Ramos (cell line): ENCODE results near the gene S100A14.

Experiments
- in situ Hi-C: fragments of 300-500 bp; cut with MboI; formaldehyde crosslinking; loops from one replicate; pipeline ENCODE4 v1.14.3; 2022; ENCODE audit warnings: low sequenced_read_pairs; ENCODE audit not compliant: unreplicated experiment

Gene S100A14

DNA sequence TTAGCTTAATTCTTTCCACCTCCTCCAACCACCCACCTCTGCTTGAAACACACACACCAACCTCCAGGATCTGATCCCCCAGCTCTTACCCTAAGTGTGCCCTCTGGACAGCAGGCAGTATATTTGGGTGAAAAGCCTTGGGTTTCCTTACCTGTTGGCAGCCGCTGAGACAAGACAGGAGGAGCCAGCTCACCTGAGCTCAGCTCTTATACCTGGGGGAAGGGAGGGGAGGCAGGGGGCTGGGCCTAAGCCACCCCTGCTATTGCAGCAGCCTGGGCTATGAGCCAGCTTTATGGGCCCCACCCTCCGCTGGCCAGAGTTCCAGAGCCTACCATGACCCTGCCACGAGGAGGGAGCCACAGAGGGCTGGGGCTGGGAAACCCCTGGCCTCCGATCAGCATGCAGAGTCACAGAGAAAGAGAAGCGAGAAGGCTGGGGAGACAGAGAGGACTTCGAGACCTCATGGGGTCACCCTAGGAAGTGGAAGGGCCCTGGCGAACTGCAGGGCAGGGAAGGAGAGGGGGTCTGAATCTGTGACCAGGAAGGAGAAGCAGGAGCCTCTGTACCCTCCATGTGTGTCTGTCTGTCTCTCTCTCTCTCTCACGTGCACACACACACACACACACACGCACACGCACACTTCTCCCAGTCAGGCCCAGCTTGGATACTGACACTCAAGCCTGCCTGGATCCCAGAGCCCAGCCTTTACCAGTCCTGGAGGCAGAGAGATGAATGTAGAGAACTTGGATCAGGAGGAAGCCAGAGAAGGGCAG is at the start of gene S100A14:
S100A14 (minus strand) TSS at position 182 of the 773 bp plus-strand sequence. CDS start 467 bp downstream, outside the sequence.
- in situ Hi-C loops = no loop called here

- in situ Hi-C loops = loop anchor here (10.0 kb wide), 1 partner anchor 612 kb away; the partner anchor contains the start of gene HAX1
Observed at GRCh38 chr1:153663211-153663610, 47.1 kb upstream of the S100A14 start.

DNA sequence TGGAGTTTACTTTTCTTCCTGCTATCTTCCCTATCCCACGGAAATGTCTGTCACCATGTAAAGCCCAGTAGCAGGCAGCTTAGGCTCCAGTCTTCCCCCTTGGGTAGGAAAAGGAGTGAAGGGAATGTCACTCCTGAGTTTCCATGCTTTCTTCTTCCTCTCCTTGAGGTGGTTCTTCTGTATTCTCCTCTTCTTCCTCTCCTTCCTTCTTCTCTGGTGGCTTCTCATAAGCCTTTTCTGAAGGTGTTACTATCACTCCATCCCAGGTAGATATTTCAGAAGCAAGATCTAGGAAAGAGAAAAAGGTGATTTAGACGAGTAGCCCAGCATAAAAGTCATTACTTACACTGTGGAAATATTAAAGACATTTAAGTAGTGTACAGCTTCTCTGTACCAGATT is 46.1 kb upstream of the S100A14 start:
- in situ Hi-C loops = loop anchor here (10.0 kb wide), 1 partner anchor 613 kb away; the partner anchor contains the start of gene HAX1

DNA sequence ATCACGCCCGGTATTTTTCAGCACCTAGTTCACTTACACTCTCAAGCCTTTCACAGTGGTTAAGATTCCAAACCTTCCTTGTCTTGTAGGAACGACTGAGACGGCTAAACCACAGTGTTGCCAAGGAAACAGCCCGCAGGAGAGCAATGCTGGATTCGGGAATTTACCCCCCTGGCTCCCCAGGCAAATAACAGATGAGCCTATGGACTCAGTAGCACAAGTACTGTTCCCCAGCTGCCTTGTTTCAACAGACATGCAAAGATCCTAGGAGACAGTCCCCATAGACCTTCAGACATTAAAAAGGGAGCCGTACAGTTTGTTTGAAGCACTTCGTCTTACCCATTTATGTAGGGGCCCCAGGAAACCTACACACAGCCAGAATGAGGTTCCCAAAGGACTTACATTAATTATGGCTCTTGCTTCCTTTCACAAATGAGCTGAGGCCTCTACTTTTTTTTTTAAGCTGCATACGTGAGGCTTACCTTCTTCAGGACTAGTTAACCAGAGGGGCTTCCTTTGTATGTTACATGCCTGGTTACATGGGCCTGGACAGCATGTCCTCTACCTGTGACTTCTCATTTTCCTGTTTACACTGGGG is 45.1 kb upstream of the S100A14 start:
- in situ Hi-C loops = loop anchor here (10.0 kb wide), 1 partner anchor 614 kb away; the partner anchor contains the start of gene HAX1

- in situ Hi-C loops = loop anchor here (10.0 kb wide), 1 partner anchor 615 kb away; the partner anchor contains the start of gene HAX1
Observed at GRCh38 chr1:153659656-153660055, 43.5 kb upstream of the S100A14 start.

DNA sequence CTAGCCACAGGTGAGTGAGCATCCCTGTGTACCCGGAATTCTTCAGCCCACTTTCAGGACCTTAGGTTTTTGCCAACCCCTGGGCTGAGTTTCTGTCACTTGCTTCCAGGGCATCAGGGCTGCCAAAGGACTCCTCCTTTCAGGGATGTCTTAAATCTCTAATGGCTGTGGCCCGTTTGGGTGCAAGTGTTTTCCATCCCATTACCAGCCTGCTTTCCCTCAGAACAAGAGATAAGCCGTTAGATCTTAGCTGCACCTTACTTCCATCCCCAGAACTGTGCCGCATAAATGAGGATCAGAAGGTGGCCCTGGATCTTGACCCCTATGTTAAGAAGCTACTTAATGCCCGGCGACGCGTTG is 43.0 kb upstream of the S100A14 start:
- in situ Hi-C loops = no loop called here

DNA sequence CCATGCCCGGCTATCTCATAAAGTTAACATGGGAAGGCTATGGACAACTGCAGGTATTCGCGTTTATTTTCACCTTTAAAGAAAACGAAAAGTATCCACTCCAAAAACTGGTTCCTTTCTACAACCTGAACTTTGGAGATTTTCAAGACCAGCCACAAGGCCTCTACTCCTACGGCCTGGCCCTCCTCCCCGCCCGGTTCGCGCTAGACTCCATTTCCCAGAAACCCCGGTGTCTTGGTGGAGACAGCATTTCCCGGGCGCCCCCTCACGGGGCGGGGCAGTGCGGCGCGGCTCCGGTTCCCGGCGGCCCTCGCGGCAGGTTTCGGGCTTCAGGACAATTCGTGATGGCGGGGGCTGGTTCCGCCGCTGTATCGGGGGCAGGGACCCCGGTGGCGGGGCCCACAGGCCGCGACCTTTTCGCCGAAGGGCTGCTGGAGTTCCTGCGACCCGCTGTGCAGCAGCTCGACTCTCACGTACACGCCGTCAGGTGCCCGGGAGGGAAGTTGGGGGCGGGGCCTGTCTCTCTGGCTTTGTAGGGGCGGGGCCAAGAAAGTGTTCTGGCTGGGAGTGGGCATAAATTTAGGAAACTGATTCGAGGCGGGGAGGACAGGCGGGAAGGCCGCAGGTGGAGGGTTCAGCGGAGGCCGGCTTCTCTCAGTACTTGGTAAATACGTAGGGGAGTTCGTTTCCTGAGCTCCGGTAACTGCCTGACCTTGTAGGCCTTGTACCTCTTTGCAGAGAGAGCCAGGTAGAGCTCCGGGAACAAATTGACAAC is 42.5 kb upstream of the S100A14 start, which contains the start of gene SNAPIN:
SNAPIN (plus strand) TSS at position 304 of the 775 bp plus-strand sequence; CDS start at position 345, 41 bp downstream.
- in situ Hi-C loops = no loop called here

- in situ Hi-C loops = no loop called here
Observed at GRCh38 chr1:153655333-153655732, 39.2 kb upstream of the S100A14 start.

DNA sequence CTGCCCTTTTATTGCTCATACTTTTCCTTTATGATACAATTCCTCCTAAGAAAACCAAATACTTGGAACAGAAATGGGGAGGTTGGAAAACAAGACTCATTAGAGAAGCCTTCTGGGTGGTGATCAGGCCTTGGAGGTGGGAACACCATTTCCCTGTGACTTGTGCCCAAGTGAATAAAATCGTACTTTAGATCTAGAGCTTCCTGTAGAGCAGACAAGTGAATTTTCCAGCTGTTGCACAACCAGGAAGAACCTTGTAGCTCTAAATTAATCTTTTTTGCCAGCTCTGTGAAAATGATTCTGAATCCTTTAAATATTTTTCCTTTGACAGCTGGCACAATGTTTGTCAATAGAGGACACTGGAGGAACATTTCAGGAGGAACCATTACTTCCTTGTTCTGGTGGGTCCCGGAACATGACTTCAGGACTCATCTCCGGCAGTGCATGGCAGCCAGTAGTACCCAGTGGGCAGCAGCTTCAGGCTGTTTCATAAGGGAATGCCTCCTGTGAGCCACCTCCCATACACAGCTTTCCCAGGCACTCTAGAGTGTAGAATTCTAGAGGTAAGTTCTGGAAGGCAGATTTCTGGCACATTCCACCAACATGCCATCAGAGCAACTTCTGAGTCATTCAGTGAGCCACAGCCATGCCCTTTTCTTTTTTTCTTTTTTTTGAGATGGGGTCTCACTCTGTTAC is 36.8 kb upstream of the S100A14 start:
- in situ Hi-C loops = no loop called here

GRCh38 chr1:153651771-153652170 is 35.6 kb upstream of the S100A14 start:
- in situ Hi-C loops = no loop called here

DNA sequence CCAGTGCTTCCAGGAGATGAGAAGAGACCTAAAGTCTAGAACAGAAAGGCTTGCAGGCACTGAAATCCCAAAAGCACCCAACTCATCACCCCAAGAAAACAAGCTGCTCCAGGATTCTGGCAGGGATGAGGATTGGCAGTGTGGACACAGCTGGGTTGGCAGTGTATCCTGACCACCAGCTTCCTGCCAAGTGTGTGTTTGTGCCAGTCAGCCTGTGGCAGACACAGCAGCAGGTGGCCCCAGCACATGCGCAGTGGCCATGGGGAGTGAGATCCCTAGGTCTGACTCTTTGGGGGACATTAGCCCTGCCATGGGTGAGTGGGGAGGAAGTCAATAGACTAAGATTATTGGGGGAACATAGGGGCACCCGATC is 33.7 kb upstream of the S100A14 start:
- in situ Hi-C loops = no loop called here

DNA sequence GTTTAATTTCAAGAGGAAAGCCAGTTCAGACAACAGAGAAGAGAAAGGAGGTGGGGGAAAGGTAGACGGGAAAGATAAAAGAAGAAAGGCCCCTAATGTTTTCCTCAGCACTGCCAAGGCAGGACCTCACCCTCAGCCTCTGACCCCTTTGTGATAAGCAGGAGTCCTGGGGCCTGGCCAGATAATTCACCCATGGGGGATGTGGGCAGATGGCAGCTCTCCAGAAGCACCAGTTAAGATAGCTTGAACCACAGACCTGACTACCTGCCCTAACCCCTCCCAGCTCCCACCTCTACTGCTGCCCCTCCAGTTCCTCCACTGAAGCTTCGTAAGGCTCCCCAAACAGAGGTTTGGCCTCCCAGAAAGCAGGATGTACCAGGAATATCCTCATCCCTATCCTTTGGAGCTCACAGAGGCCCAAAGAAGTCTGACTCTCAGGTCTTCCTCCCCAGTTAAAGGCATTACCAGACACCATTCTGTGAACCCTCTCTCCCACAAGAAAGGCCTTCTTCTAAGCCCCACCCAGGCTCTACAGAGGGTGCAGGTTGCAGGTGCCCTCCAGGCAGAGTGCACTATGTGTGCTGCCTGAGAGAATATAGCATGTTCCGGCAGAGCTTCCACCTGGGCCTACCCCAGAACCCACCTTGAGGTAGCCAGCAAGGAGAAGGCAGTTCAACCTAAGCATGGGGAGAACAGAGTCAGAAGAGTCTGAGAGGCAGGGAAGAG is 33.2 kb upstream of the S100A14 start:
- in situ Hi-C loops = no loop called here

DNA sequence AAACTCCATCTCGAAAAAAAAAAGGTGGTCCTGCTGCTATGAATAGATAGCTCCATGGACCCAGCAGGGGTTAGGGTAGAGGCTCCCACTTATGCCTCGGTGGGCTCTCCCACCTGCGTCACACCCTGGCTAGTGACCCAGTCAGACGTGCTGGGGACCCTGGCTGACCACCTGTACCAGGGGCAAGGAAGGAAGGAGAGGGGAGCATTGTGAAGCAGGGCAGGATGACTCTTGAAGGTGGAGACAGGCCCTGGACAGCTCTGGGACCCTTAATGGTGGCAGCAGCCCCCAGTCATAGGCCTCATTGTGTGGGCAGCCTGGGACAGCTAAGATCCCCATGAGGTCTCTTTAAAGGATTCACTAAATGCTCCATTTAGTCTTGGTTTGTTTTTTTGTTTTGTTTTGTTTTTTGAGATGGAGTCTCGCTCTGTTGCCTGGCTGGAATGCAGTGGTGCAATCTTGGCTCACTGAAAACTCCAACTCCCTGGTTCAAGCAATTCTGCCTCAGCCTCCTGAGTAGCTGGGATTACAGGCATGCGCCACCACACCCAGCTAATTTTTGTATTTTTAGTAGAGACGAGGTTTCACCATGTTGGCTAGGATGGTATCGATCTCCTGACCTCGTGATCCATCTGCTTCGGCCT is 32.0 kb upstream of the S100A14 start:
- in situ Hi-C loops = no loop called here

- in situ Hi-C loops = no loop called here
Observed at GRCh38 chr1:153647346-153647714, 31.2 kb upstream of the S100A14 start.

DNA sequence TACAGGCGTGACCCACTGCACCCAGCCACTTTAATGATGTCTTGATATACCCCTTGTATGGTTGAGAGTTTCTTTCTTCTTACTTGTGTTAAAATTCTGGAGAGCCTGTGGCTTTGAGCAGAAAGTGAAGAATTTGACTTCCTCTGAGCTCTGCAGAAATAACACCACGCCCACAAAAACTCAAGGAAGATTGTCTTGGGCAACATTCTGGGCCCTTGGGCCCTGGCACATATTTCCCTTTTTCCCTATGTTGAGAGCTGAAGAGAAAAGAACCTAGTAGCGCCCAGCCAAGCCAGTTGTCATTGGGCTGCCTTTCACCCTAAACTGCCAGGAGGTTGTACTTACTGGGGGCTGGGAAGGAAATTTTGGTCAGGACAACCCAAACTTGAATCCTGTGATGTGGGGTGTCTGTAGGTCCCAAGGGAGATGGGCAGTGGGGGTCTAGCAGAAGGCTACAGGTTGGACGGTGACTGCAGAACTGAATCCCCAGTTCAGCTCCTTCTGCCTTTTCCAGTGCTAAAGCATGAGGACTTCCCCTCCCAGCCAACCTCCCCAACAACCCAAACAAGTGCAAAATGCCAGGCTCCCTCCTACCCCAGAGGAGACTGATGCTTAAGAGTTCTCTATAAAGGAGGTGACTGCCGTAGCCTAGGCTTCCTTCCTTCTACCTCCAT is 30.7 kb upstream of the S100A14 start:
- in situ Hi-C loops = no loop called here

GRCh38 chr1:153643816-153644215 is 27.7 kb upstream of the S100A14 start:
- in situ Hi-C loops = no loop called here

DNA sequence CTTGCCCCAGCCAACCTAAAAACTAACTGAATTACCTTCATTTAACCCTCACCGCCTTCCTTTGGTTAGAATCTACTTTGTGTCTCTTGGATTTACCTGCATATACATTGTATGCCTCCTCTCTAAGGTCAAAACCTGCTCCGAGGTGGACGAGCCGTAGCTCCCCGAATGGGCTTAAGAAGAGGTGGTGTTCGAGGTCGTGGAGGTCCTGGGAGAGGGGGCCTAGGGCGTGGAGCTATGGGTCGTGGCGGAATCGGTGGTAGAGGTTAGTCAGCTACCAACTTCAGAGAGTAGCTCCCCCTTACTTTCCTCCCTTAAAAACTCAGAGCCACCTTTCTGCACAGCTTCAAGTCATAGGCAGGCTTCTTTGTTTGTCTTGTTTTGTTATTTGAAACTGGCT is 27.0 kb upstream of the S100A14 start:
- in situ Hi-C loops = no loop called here

- in situ Hi-C loops = no loop called here
Observed at GRCh38 chr1:153642161-153642560, 26.0 kb upstream of the S100A14 start.

DNA sequence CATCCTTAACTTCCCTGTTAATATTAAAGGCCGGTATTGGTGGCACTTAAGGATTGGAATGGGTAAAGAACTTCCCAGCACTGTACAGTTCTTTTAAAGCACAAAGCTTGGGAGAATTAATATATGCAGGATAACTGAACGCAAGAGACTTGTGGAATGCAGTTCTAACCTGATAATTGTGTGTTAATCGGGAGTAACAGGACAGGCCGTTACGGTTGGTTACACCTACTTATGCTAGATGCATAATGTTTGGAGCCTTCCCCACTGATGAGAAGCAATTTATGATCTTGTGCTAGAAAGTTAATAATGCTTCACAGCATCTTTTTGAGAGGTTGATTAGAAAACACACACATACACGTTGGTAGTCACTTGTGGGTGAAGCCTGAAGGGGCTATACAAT is 24.7 kb upstream of the S100A14 start:
- in situ Hi-C loops = no loop called here
